Measurements from ENCODE around the gene ASCL1.

ASCL1 gene

GRCh38 chr12:102992720-102993119 lies 35.2 kb downstream of the ASCL1 start:
- Histone ChIP-seq H3K9ac (no peak overlapping the region), H3K36me3 (ENCODE audit: insufficient read depth) (no peaks in the 10 kb centered on the region), H2AFZ (ENCODE audit: low read depth) (no peak overlapping the region), H3K4me2 (no peak overlapping the region), H3K27me3 (ENCODE audit: insufficient read depth, low read depth) (no peaks in the 10 kb centered on the region), H3K27ac (no peak overlapping the region), H3K4me3 (IDR thresholded peaks at IDR 0.05; ENCODE audit: insufficient read depth, low read depth, low read length) (no peak overlapping the region), H3K4me1 (ENCODE audit: low read depth, poor library complexity, severe bottlenecking) (no peaks in the 10 kb centered on the region), H4K20me1 (ENCODE audit: insufficient read depth) (no peaks in the 10 kb centered on the region), H3K79me2 (ENCODE audit: insufficient read depth, low read depth) (no peaks in the 10 kb centered on the region)
- no peak for TF ChIP-seq CTCF (conservative IDR thresholded peaks at IDR 0.05; ENCODE audit: low read depth, low read length)

GRCh38 chr12:102993537-102993936 lies 36.1 kb downstream of the ASCL1 start:
- H3K27me3 ChIP-seq (ENCODE audit: insufficient read depth, low read depth): no peaks in the 10 kb centered on the region
- no peaks in the 10 kb centered on the region for H3K4me1 ChIP-seq (ENCODE audit: low read depth, poor library complexity, severe bottlenecking)
- H3K27ac ChIP-seq: no peak overlapping the region
- TF ChIP-seq CTCF (conservative IDR thresholded peaks at IDR 0.05; ENCODE audit: low read depth, low read length): no peak
- no peak overlapping the region for H3K4me3 ChIP-seq (IDR thresholded peaks at IDR 0.05; ENCODE audit: insufficient read depth, low read depth, low read length)
- H2AFZ ChIP-seq (ENCODE audit: low read depth): no peak overlapping the region
- no peaks in the 10 kb centered on the region for H4K20me1 ChIP-seq (ENCODE audit: insufficient read depth)
- no peak overlapping the region for H3K4me2 ChIP-seq
- no peak overlapping the region for H3K9ac ChIP-seq
- H3K36me3 ChIP-seq (ENCODE audit: insufficient read depth): no peaks in the 10 kb centered on the region
- no peaks in the 10 kb centered on the region for H3K79me2 ChIP-seq (ENCODE audit: insufficient read depth, low read depth)

- Histone ChIP-seq H3K27ac (no peak overlapping the region), H3K27me3 (ENCODE audit: insufficient read depth, low read depth) (no peaks in the 10 kb centered on the region), H3K9ac (no peak overlapping the region), H3K79me2 (ENCODE audit: insufficient read depth, low read depth) (no peaks in the 10 kb centered on the region), H4K20me1 (ENCODE audit: insufficient read depth) (no peaks in the 10 kb centered on the region), H2AFZ (ENCODE audit: low read depth) (no peak overlapping the region), H3K4me1 (ENCODE audit: low read depth, poor library complexity, severe bottlenecking) (no peaks in the 10 kb centered on the region), H3K4me3 (IDR thresholded peaks at IDR 0.05; ENCODE audit: insufficient read depth, low read depth, low read length) (no peak overlapping the region), H3K4me2 (no peak overlapping the region), H3K36me3 (ENCODE audit: insufficient read depth) (no peaks in the 10 kb centered on the region)
- TF ChIP-seq CTCF (conservative IDR thresholded peaks at IDR 0.05; ENCODE audit: low read depth, low read length): no peak
Measured at GRCh38 chr12:102995372-102995771, 37.9 kb downstream of the ASCL1 start.

All from KMS-11 (cell line).